BJ (cell line): ENCODE results near the gene KIAA0319L. TPM values are rescaled to one million over a fixed set of nuclear protein-coding genes. Genes with fewer than 3 reads are reported as not detected.
"Not testable (repeated sequence)": the region's sequence is repeated elsewhere in the genome, so short reads cannot be mapped to it uniquely, and the experiment has no call there.

Experiments used
- CTCF ChIA-PET: fragments of 350-600 bp; formaldehyde crosslinking; extraction: SDS; loops from one replicate; lab custom pipeline; 2021; ENCODE audit warnings: antibody characterized with exemption, inconsistent platforms; lab: Yijun Ruan, JAX
- POLR2A ChIA-PET: fragments of 300-600 bp; sonication (Branson Sonifier 250); formaldehyde crosslinking; extraction: SDS; loops from one replicate; lab custom pipeline; 2021; ENCODE audit warnings: antibody characterized with exemption; lab: Charles Lee
- DNase-seq: peaks from one replicate; pipeline ENCODE4 v3.0.0-alpha.2; 2011; ENCODE audit warnings: low read depth
- H3K27me3 ChIP-seq: 2 replicates; pipeline ENCODE4 v1.6.0; 2011; ENCODE audit warnings: low read length; ENCODE audit not compliant: control insufficient read depth, insufficient read depth
- H3K36me3 ChIP-seq: 2 replicates; pipeline ENCODE4 v1.5.1; 2011; ENCODE audit warnings: low read length; ENCODE audit not compliant: control insufficient read depth, insufficient read depth
- H3K4me3 ChIP-seq: 2 replicates; pipeline ENCODE4 v1.5.1; 2011; ENCODE audit warnings: low read depth, mild to moderate bottlenecking, control low read depth, low read length
- CTCF ChIP-seq: IDR thresholded peaks from 2 replicates; pipeline ENCODE4 v1.5.1; 2011; ENCODE audit warnings: low read depth, mild to moderate bottlenecking, control low read depth, inconsistent platforms, low read length, moderate library complexity; ENCODE audit not compliant: insufficient read depth
- polyA plus RNA-seq: library from polyadenylated mRNA; depleted of rRNA; stranded (reverse); fragments of >200 nt; gene quantifications from 2 replicates; pipeline ENCODE4 v1.2.3, GENCODE V29; 2011

The KIAA0319L gene
- polyA plus RNA-seq, 1 experiment = 36.3 TPM

- Histone ChIP-seq H3K27me3 (no peaks in the 10 kb centered on the region), H3K4me3 (no peak overlapping the region), H3K36me3 (no peaks in the 10 kb centered on the region; the same call in 1 of the 2 replicates)
- no peak for TF ChIP-seq CTCF
- no peak for DNase-seq
- ChIA-PET POLR2A (no interaction called here), CTCF (interaction anchor here (0.9 to 1.2 kb wide), 3 partner anchors 16 to 137 kb away, joined by 3 read pairs; no protein-coding TSS in a partner anchor)
Observed at GRCh38 chr1:35589516-35590427, 32.6 kb upstream of the KIAA0319L start.

- no peak overlapping the region for H3K4me3 ChIP-seq
- CTCF ChIA-PET = interaction anchor here (0.9 to 1.2 kb wide), 2 partner anchors 18 to 138 kb away, joined by 3 read pairs; no protein-coding TSS in a partner anchor
- H3K27me3 ChIP-seq = no peaks in the 10 kb centered on the region
- POLR2A ChIA-PET = no interaction called here
- no peak for TF ChIP-seq CTCF
- DNase-seq = no peak
- no peaks in the 10 kb centered on the region; the same call in 1 of the 2 replicates for H3K36me3 ChIP-seq
Observed at GRCh38 chr1:35588197-35588910, 31.2 kb upstream of the KIAA0319L start.

GRCh38 chr1:35587736-35588135 lies 30.5 kb upstream of the KIAA0319L start:
- ChIA-PET CTCF (no interaction called here), POLR2A (no interaction called here)
- no peak for DNase-seq

GRCh38 chr1:35586808-35587207 lies 29.6 kb upstream of the KIAA0319L start:
- CTCF ChIA-PET = interaction anchor here (1.2 kb wide), 1 partner anchor 129 kb away, joined by 3 read pairs; no protein-coding TSS in a partner anchor
- POLR2A ChIA-PET = no interaction called here
- TF ChIP-seq CTCF = no peak
- Histone ChIP-seq H3K36me3 (no peaks in the 10 kb centered on the region; the same call in 1 of the 2 replicates), H3K4me3 (no peak overlapping the region), H3K27me3 (no peaks in the 10 kb centered on the region)
- no peak for DNase-seq

More at GRCh38 chr1:35587736-35588135, 30.5 kb upstream of the KIAA0319L start:
- no peak for TF ChIP-seq CTCF
- no peaks in the 10 kb centered on the region for H3K27me3 ChIP-seq
- no peaks in the 10 kb centered on the region; the same call in 1 of the 2 replicates for H3K36me3 ChIP-seq
- H3K4me3 ChIP-seq = no peak overlapping the region

GRCh38 chr1:35585805-35586204 lies 28.6 kb upstream of the KIAA0319L start:
- CTCF ChIA-PET = interaction anchor here (0.6 to 2.7 kb wide), 4 partner anchors 21 to 134 kb away, joined by 3 to 6 read pairs (median 3); no protein-coding TSS in a partner anchor
- POLR2A ChIA-PET = not testable (repeated sequence)

More at GRCh38 chr1:35585805-35586204, 28.6 kb upstream of the KIAA0319L start:
- not testable (repeated sequence) for H3K36me3 ChIP-seq, H3K27me3 ChIP-seq, DNase-seq, H3K4me3 ChIP-seq
